HG03066 (cell line): ENCODE results near the gene CCND3.

Experiments
- ATAC-seq: cut with Tn5 transposase; IDR thresholded peaks from one replicate; pipeline ENCODE4 v1.9.1; 2021; ENCODE audit warnings: low read depth; ENCODE audit not compliant: unreplicated experiment

Gene CCND3

GRCh38 chr6:41941280-41942066, at the start of gene CCND3:
Gene CCND3 (minus strand): TSS chr6:41941808. CDS start chr6:41941649, 159 bp downstream.
- peak; percentile 74 for ATAC-seq

GRCh38 chr6:41986339-41986738, 44.7 kb upstream of the CCND3 start:
- ATAC-seq: no peak

GRCh38 chr6:41984623-41985022, 43.0 kb upstream of the CCND3 start:
- ATAC-seq: no peak

- ATAC-seq: no peak
These were observed 35.3 kb upstream of the CCND3 start for GRCh38 chr6:41976794-41977484.

GRCh38 chr6:41975276-41975675, 33.7 kb upstream of the CCND3 start:
- no peak for ATAC-seq

GRCh38 chr6:41974281-41974825, 32.7 kb upstream of the CCND3 start:
- no peak for ATAC-seq

GRCh38 chr6:41972826-41973225, 31.2 kb upstream of the CCND3 start:
- ATAC-seq: no peak

GRCh38 chr6:41970436-41970846, 28.8 kb upstream of the CCND3 start:
- no peak for ATAC-seq

- ATAC-seq: no peak
These were observed 26.0 kb upstream of the CCND3 start for GRCh38 chr6:41967312-41968287.

- no peak for ATAC-seq
These were observed 25.3 kb upstream of the CCND3 start for GRCh38 chr6:41966961-41967311.

- no peak for ATAC-seq
These were observed 24.8 kb upstream of the CCND3 start for GRCh38 chr6:41966214-41966920.

GRCh38 chr6:41965429-41966213, 24.0 kb upstream of the CCND3 start:
- no peak for ATAC-seq

GRCh38 chr6:41964201-41964887, 22.7 kb upstream of the CCND3 start:
- no peak for ATAC-seq

GRCh38 chr6:41963371-41963770, 21.8 kb upstream of the CCND3 start:
- no peak for ATAC-seq

- no peak for ATAC-seq
These were observed 18.4 kb upstream of the CCND3 start for GRCh38 chr6:41960028-41960427.

- ATAC-seq: no peak
These were observed 16.6 kb upstream of the CCND3 start for GRCh38 chr6:41958022-41958856.

GRCh38 chr6:41957117-41957516, 15.5 kb upstream of the CCND3 start:
- no peak for ATAC-seq

GRCh38 chr6:41955412-41955811, 13.8 kb upstream of the CCND3 start:
- no peak for ATAC-seq
